Activated naive CD8-positive, alpha-beta T cell treated with anti-CD3 and anti-CD28 coated beads, Interleukin-2, amount 50 U/mL, for 24 hours (primary cell): ENCODE data around the gene LIMCH1.

ENCODE experiments used
- ATAC-seq: fragments of 150-1000 bp; cut with Tn5 transposase; one replicate; pipeline ENCODE4 v1.10.0; 2021
- DNase-seq: peaks from one replicate; pipeline ENCODE4 v3.0.0; 2021
- H3K27ac Mint-ChIP-seq: one replicate; pipeline ENCODE4 v1.8.0; 2021; ENCODE audit warnings: mild to moderate bottlenecking, mixed read lengths
- H3K27me3 Mint-ChIP-seq: one replicate; pipeline ENCODE4 v1.8.0; 2021; ENCODE audit warnings: mixed read lengths
- H3K36me3 Mint-ChIP-seq: one replicate; pipeline ENCODE4 v1.8.0; 2021; ENCODE audit warnings: low read depth, mixed read lengths
- H3K4me1 Mint-ChIP-seq: one replicate; pipeline ENCODE4 v1.8.0; 2021; ENCODE audit warnings: mixed read lengths
- H3K4me3 Mint-ChIP-seq: one replicate; pipeline ENCODE4 v1.8.0; 2021; ENCODE audit warnings: mild to moderate bottlenecking, moderate library complexity, mixed read lengths
- H3K9me3 Mint-ChIP-seq: one replicate; pipeline ENCODE4 v1.8.0; 2021; ENCODE audit warnings: mixed read lengths

Gene LIMCH1

DNA sequence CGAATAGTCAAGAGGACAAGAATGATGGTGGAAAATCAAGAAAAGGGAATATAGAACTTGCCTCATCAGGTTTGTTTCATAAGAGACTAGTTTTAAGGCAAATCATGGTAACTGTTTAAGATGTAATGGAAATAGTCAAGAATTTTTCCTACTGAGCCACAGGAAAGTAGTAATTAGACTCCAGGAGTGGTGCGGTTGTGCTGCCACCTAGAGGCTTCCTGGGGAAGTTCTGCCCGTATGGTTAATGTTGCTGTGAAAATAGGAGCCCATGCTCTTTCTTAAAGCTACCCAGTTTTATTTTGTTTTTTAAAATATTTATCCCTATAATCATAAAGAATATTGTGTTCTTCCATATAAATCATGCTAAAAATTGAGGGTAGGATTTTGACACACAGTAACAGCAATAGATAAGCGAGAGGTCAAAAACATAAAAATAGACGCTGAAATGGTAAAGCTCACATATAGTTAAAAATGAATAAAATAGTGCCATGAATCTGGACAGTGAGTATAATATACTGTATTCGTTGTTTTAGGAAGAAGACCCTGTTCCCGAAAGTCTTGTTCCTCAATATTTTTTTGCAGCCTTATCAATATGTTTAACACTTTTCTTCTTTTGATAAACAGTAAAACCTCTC lies 123.6 kb downstream of the LIMCH1 start:
- peaks cover 15% of the 10 kb centered on the region for H3K27me3 Mint-ChIP-seq
- peaks cover 3% of the 10 kb centered on the region for H3K4me1 Mint-ChIP-seq
- H3K36me3 Mint-ChIP-seq: no peaks in the 10 kb centered on the region
- H3K4me3 Mint-ChIP-seq: no peak overlapping the region
- no peaks in the 10 kb centered on the region for H3K9me3 Mint-ChIP-seq
- ATAC-seq (no peak), DNase-seq (peak; percentile 42)
- no peak overlapping the region for H3K27ac Mint-ChIP-seq

DNA sequence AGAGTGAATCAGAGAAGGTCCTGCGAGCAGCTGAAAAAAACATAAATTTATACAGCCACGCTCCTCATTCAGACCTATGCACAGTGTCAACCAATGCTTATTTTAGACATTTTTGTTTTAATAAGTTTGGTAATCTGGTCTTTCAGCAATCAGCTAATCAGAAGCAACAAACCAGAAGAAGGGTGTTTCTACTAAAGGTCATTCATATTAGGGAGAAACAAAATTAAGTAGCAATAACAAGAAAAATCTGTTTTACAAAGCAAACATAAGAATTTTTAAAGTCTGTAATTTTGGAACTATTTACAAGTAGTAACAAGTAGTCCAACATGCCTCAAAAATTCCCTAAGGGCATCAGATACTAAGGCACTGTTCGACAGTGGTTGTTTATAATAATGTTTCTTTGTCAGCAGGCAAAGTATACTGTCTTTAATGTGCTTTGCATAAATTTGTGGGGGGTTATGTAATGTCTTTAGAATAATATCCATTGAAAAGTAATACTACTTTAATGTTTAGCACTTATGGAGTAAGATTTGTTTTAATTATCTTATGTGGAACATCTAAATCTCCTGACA lies 127.8 kb downstream of the LIMCH1 start:
- no peak overlapping the region for H3K4me3 Mint-ChIP-seq
- H3K27me3 Mint-ChIP-seq: peaks cover 11% of the 10 kb centered on the region
- H3K27ac Mint-ChIP-seq: no peak overlapping the region
- ATAC-seq: no peak
- no peak for DNase-seq
- no peaks in the 10 kb centered on the region for H3K36me3 Mint-ChIP-seq
- H3K9me3 Mint-ChIP-seq: no peaks in the 10 kb centered on the region
- no peaks in the 10 kb centered on the region for H3K4me1 Mint-ChIP-seq

DNA sequence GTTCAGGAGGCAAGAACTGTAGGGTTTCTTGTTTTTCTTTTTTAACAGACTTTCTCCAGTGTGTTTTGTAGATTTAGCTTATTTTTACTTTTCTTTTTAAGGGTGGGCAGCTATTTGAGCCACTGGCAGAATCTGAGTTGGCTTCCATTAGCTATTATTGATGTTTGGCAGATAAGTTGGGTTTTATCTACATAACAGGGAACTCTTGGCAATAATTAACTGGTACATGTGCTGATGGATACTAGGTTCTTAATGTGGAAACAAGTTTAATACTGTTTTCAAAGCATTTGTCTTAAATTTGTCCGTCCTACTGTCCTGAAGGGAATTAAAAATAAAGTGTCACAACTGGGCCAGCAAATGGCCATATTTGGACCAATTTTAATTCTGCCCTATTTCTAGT lies 130.1 kb downstream of the LIMCH1 start:
- Mint-ChIP-seq H3K27me3 (peaks cover 5% of the 10 kb centered on the region), H3K36me3 (no peaks in the 10 kb centered on the region), H3K4me1 (no peaks in the 10 kb centered on the region), H3K9me3 (no peaks in the 10 kb centered on the region), H3K4me3 (no peak overlapping the region), H3K27ac (no peak overlapping the region)
- no peak for DNase-seq
- ATAC-seq: no peak

DNA sequence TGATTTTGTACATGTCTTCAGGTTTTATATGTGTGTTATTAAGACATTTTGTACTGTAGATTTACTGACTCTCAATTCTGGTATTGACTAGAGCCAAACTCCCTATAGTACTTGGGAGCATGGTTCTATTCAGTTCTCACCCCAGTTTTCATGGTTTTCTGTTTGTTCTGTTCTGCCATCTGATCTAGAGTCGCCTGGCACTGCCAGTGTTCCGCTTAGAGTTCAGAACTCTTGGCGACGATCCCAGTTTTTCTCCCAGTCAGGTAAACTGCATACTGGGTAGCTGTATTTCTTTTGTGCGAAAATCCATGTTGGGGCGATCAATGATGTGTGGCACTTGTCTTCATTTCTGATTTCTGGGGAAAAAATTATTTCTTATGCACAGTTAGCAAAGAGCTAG lies 132.6 kb downstream of the LIMCH1 start:
- Mint-ChIP-seq H3K27ac (no peak overlapping the region), H3K27me3 (peaks cover 5% of the 10 kb centered on the region), H3K4me3 (no peak overlapping the region), H3K4me1 (no peaks in the 10 kb centered on the region), H3K36me3 (no peaks in the 10 kb centered on the region), H3K9me3 (no peaks in the 10 kb centered on the region)
- DNase-seq (no peak), ATAC-seq (no peak)

DNA sequence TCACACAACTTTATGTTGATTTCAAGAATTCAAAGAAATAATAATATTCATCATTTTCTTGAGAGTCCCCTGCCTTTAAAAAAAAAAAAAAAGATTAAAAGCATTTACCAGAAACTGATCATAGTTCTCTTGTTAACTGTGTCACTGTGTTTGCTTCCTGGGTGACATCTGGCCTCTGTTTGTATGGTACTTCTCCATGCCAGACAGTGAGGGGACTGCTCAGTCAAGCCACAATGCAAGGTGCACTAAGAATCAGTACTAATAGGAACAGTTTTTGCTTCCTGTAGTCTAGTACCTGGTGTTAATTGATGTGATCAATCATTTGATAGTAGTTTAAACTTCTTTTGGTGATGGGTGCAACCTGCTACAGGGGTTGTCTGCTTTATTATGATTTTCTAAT lies 133.0 kb downstream of the LIMCH1 start:
- Mint-ChIP-seq H3K36me3 (no peaks in the 10 kb centered on the region), H3K27me3 (peaks cover 3% of the 10 kb centered on the region), H3K27ac (no peak overlapping the region), H3K9me3 (no peaks in the 10 kb centered on the region), H3K4me3 (no peak overlapping the region), H3K4me1 (no peaks in the 10 kb centered on the region)
- DNase-seq: no peak
- ATAC-seq: no peak

DNA sequence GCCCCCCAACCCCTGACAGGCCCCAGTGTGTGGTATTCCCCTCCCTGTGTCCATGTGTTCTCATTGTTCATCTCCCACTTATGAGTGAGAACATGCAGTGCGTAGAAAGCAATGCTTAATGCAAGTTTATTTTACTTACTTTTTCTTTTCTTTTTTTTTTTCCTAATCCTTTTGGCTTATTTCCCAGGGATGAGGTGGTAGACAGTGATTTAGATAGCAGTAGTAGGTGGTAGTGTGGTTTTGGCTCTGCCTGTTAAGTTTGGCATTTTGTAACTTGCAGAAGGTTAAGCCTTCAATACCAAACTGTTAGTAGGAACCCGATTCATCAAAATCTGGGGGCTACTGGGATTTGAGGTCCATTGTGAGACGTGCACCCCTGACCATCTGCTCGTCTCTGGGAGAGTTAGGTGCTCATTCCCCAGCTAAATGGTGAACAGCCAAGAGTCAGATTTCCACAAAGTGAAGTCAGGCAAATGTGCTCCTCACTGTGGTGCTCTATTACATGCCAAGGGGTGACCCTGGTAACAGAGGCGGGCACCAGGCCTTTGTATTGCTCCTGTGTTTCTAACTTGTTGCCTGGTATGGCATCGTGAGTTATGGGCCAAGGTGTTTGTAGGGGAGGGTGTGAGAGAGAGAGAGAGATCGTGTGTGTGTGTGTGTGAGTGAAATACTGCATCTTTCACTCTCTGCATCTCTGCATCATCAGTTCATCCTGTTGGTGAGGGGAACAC lies 140.3 kb downstream of the LIMCH1 start:
- Mint-ChIP-seq H3K27me3 (no peaks in the 10 kb centered on the region), H3K36me3 (no peaks in the 10 kb centered on the region), H3K9me3 (no peaks in the 10 kb centered on the region), H3K27ac (no peak overlapping the region), H3K4me1 (no peaks in the 10 kb centered on the region), H3K4me3 (no peak overlapping the region)
- DNase-seq (no peak), ATAC-seq (no peak)

DNA sequence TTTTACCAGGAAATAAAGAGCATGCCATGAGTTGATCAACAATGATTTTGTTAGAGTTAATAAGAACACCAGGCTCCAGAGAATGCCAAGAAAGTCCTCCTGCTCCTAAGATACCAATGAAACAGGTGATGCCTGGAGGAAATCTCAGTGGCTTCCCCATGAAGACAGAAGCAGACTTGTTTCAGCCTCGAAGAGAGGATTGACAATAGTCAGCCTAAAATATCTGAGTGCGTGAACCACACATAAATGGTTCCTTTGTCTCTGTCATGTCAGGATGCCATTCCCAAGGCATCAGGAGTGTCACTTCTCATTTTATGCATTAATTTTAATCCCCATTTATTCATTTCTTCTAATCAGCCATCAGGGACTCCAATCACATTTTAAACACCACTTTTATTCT lies 141.0 kb downstream of the LIMCH1 start:
- Mint-ChIP-seq H3K36me3 (no peaks in the 10 kb centered on the region), H3K27me3 (no peaks in the 10 kb centered on the region), H3K9me3 (no peaks in the 10 kb centered on the region), H3K4me3 (no peak overlapping the region), H3K27ac (no peak overlapping the region), H3K4me1 (no peaks in the 10 kb centered on the region)
- DNase-seq (no peak), ATAC-seq (no peak)

DNA sequence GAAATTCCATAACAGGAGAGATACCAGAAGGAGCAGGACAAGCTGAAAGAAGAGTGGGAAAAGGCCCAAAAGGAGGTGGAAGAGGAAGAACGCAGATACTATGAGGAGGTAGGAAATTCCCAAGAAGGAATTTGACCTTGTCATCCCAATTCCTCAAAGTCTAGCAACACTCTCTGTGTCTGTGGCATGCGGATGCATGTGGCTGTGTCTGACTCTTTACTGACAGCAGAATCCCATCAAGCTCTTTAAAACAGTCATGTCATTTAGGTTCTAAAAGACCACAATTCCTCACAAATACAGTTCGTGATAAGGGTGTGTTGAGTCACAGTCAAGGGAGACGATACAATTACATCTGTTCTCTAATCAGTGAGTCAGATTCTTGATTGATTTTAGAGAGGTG lies 142.0 kb downstream of the LIMCH1 start:
- ATAC-seq: no peak
- Mint-ChIP-seq H3K4me1 (no peaks in the 10 kb centered on the region), H3K4me3 (no peak overlapping the region), H3K27ac (no peak overlapping the region), H3K36me3 (no peaks in the 10 kb centered on the region), H3K27me3 (no peaks in the 10 kb centered on the region), H3K9me3 (no peaks in the 10 kb centered on the region)
- DNase-seq: no peak

DNA sequence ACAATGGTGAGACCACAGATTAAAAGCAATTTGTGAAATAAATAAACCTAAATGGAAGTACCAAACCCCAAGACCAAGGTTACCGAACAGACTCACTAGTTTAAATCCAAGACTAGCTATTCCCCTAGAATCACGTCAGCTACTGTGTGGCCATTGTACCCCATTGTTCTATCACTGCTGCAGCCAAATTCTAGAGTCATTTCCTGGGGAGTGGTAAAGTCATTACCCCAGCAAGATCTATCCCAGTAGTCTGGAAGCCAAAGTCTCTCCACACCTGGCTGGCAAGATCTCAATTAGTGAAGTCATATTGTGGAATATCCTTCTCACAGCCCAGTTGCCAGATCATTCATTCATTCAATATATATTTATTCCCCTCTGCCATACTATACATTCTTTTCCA lies 143.1 kb downstream of the LIMCH1 start:
- H3K36me3 Mint-ChIP-seq: no peaks in the 10 kb centered on the region
- DNase-seq (no peak), ATAC-seq (no peak)
- H3K27ac Mint-ChIP-seq: no peak overlapping the region
- no peaks in the 10 kb centered on the region for H3K9me3 Mint-ChIP-seq
- no peaks in the 10 kb centered on the region for H3K4me1 Mint-ChIP-seq
- no peaks in the 10 kb centered on the region for H3K27me3 Mint-ChIP-seq
- H3K4me3 Mint-ChIP-seq: no peak overlapping the region

DNA sequence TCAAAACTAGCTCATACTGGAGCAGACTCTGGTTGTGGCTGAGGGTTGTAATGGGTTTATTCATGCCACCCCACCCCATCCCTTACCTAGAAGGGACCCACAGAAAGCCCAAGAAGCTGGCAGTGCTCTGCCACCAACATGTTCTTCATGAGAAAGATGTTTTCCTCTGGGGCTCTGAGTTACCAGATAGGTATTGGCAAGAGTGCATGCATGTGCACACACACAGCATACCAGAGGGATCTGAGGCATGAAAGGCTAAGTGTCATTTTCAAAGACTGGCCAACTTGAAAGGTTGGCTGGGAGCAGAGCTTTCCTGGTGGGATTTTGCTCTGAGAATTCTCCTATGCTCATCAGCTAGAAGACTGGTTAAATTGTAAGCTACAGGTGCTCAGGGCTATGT lies 145.4 kb downstream of the LIMCH1 start:
- H3K4me1 Mint-ChIP-seq: no peaks in the 10 kb centered on the region
- no peak overlapping the region for H3K4me3 Mint-ChIP-seq
- H3K36me3 Mint-ChIP-seq: no peaks in the 10 kb centered on the region
- no peaks in the 10 kb centered on the region for H3K27me3 Mint-ChIP-seq
- H3K27ac Mint-ChIP-seq: no peak overlapping the region
- no peak for DNase-seq
- ATAC-seq: no peak
- H3K9me3 Mint-ChIP-seq: no peaks in the 10 kb centered on the region

DNA sequence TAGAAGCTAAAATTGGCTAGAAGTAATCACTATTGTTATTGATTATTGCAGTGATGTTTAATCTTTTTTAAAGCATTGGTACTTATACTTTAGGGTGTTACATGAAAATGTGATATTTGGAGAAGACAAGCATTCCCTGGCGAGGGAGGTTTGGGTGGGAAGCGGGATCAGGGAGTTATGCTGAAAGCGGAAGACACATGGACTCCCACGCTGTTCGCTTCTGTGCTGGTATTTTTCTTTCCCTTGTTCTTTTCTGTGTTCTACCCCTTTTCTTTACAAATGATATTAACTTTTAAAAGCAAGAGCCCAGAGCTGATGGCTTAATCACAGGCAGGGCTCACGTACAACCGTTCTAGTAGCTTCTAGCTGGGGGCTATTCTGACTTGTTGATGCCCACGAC lies 148.9 kb downstream of the LIMCH1 start:
- Mint-ChIP-seq H3K27ac (no peak overlapping the region), H3K4me3 (no peak overlapping the region), H3K9me3 (no peaks in the 10 kb centered on the region), H3K36me3 (no peaks in the 10 kb centered on the region), H3K27me3 (no peaks in the 10 kb centered on the region), H3K4me1 (no peaks in the 10 kb centered on the region)
- ATAC-seq (no peak), DNase-seq (no peak)

DNA sequence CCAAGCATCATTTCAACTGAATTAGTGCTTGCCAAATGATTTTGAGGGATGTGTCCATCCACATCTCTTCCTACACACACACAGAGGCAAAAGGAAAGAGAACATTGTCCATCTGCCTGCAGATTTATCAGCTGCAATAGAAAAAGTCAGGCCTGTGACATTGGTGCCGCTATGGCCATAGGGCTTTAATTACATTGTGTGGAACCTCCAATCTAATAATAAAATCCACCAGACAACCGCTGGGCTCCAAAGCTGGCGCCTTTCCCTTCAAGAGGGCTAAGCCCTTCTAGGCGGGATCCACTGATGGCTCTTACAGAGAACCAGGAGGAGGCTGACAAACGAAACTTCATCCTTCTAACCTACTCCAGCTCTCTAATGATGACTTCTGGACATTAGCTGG lies 150.0 kb downstream of the LIMCH1 start:
- no peak for DNase-seq
- Mint-ChIP-seq H3K9me3 (no peaks in the 10 kb centered on the region), H3K36me3 (no peaks in the 10 kb centered on the region), H3K4me3 (no peak overlapping the region), H3K4me1 (no peaks in the 10 kb centered on the region), H3K27me3 (peaks cover 4% of the 10 kb centered on the region), H3K27ac (no peak overlapping the region)
- no peak for ATAC-seq

DNA sequence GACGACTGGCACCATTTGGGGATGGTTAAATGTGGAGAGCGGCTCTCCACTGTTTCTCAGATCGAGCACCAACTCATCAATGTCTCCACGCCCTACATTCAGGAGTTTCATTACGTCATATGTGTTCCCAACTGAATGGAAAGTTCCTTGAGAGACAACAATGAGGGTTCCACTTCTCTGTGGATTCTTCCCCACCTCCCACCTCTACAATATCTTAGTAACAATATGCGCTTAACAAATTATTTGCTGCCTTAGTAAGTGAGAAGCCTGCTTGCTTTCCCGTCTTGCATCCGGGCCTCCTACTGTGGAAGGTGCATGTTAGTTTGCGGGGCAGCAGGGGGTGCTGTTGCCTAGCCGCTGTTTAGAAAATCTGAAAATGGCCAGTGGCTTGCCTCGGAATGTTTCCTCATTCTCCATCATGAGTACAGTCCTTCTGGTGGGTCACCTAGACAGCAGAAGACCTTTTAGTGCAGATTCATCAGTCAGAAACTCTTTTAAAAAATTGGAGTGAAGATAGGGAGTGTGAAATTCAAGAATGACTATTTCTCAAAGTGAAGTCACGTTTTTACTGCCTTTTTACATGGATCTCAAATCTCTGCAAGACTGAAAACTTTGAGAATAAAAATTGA lies 154.9 kb downstream of the LIMCH1 start:
- Mint-ChIP-seq H3K4me1 (no peaks in the 10 kb centered on the region), H3K9me3 (no peaks in the 10 kb centered on the region), H3K27ac (no peak overlapping the region), H3K36me3 (no peaks in the 10 kb centered on the region), H3K27me3 (peaks cover 5% of the 10 kb centered on the region), H3K4me3 (no peak overlapping the region)
- no peak for ATAC-seq
- peak; percentile 40 for DNase-seq

DNA sequence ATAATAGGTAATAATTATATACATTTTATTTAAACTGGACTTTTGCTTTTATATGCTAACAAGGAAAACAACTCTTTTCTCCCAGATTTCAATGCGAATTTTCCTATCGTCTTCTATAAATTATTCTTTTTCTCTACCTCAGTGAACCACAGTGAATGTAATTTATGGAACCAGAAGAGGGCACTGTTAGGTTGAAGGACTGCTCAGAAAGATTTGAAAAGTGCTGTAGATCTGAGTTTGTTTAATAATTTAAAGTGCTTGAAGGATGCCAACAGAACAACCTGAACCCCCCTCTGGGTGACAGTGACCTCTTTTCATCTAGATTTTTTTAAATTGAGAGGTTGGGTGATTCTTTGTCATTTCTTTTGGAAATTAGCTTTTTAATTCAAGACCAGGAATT lies 155.7 kb downstream of the LIMCH1 start:
- Mint-ChIP-seq H3K27me3 (peaks cover 5% of the 10 kb centered on the region), H3K9me3 (no peaks in the 10 kb centered on the region), H3K4me3 (no peak overlapping the region), H3K4me1 (no peaks in the 10 kb centered on the region), H3K27ac (no peak overlapping the region), H3K36me3 (no peaks in the 10 kb centered on the region)
- ATAC-seq (no peak), DNase-seq (no peak)

DNA sequence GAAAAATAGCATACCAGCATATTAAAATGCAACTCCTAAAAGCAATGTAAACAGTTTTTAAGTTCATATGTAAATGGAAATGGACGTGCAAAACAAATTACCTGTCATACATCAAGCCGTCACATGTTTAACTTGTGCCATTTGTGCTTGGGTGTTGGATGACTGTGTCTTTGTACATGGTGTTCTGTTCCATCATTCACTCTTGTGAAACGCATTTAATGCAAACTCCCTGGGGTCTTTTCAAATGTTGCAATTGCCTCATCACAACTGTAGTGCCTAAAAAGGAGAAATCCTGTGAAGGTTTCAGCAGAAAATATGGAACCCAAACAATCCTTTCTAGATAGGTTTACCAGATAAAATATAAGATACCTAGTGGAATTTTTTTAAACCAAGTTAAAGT lies 158.2 kb downstream of the LIMCH1 start:
- no peak overlapping the region for H3K4me3 Mint-ChIP-seq
- DNase-seq (no peak), ATAC-seq (no peak)
- no peaks in the 10 kb centered on the region for H3K4me1 Mint-ChIP-seq
- H3K9me3 Mint-ChIP-seq: no peaks in the 10 kb centered on the region
- peaks cover 5% of the 10 kb centered on the region for H3K27me3 Mint-ChIP-seq
- no peaks in the 10 kb centered on the region for H3K36me3 Mint-ChIP-seq
- H3K27ac Mint-ChIP-seq: no peak overlapping the region
